Lower leg skin (tissue), 3 donors: ENCODE data around the gene RUSF1.

ENCODE experiments used
- POLR2A ChIP-seq, 2 donors: fragments of 450-650 bp; IDR thresholded peaks; one replicate each; pipeline ENCODE4 v1.6.1; 2016 to 2017; ENCODE audit warnings: antibody characterized with exemption in 2 of 2, mild to moderate bottlenecking in 1 of 2, moderate library complexity in 1 of 2
- TF ChIP-seq, protein P1 (sequence below), 3 donors: fragments of 450-650 bp; IDR thresholded peaks; one replicate each; pipeline ENCODE4 v1.5.1; 2016; ENCODE audit warnings: antibody characterized with exemption in 3 of 3, mild to moderate bottlenecking in 3 of 3, moderate library complexity in 2 of 3

DNA sequence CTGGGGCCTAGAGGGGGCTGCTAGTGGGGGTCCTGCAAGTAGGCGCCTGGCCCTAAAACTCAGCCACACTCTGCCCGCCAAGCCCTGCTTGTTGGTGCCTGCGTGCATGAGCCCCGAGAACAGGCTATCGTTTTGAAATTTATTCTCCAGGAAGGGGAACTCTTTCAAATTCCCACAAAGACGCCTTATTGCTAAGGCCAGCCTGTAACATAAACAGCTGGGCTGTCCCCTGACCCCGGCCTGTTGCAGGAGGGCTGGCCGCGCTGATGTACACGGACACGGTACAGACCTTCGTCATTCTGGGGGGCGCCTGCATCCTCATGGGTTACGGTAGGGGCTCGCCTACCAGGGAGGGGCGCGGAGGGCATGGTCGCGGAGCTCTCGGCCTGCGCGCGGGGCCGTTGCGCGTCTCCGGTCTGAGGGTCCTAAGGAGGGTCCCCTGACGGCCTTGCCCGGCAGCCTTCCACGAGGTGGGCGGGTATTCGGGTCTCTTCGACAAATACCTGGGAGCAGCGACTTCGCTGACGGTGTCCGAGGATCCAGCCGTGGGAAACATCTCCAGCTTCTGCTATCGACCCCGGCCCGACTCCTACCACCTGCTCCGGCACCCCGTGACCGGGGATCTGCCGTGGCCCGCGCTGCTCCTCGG, 21.0 kb downstream of the RUSF1 start:
- TF ChIP-seq POLR2A (IDR thresholded peaks at IDR 0.05), result no peak
- TF ChIP-seq, protein P1, sequence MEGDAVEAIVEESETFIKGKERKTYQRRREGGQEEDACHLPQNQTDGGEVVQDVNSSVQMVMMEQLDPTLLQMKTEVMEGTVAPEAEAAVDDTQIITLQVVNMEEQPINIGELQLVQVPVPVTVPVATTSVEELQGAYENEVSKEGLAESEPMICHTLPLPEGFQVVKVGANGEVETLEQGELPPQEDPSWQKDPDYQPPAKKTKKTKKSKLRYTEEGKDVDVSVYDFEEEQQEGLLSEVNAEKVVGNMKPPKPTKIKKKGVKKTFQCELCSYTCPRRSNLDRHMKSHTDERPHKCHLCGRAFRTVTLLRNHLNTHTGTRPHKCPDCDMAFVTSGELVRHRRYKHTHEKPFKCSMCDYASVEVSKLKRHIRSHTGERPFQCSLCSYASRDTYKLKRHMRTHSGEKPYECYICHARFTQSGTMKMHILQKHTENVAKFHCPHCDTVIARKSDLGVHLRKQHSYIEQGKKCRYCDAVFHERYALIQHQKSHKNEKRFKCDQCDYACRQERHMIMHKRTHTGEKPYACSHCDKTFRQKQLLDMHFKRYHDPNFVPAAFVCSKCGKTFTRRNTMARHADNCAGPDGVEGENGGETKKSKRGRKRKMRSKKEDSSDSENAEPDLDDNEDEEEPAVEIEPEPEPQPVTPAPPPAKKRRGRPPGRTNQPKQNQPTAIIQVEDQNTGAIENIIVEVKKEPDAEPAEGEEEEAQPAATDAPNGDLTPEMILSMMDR (IDR thresholded peaks at IDR 0.05), result no peak
